OCI-LY7 (cell line): Measurements from ENCODE around the gene SHC2. TPM values are rescaled to one million over a fixed set of nuclear protein-coding genes. Genes with fewer than 3 reads are reported as not detected.
A peak's percentile ranks its signal among the peaks of the same experiment; 100 is the strongest.

Experiments
- BruUV-seq: library from RNA; stranded (reverse); fragments of 400-500 nt; replicated peaks from 2 replicates; lab custom pipeline; 2021; lab: Mats Ljungman, UMichigan
- CTCF ChIA-PET: fragments of 300-600 bp; sonication (Branson Sonifier 250); formaldehyde crosslinking; loops from one replicate; lab custom pipeline; 2022; ENCODE audit warnings: antibody characterized with exemption; ENCODE audit not compliant: unreplicated experiment; lab: Charles Lee
- POLR2A ChIA-PET: fragments of 300-600 bp; sonication (Branson Sonifier 250); formaldehyde crosslinking; loops from one replicate; lab custom pipeline; 2022; ENCODE audit warnings: antibody characterized with exemption; lab: Charles Lee
- DNase-seq: peaks from one replicate; pipeline ENCODE4 v3.0.0-alpha.2; 2015; ENCODE audit warnings: low spot score
- H2AFZ ChIP-seq: fragments of 200-600 bp; sonication (generic), shearing (Covaris generic); 2 replicates; pipeline ENCODE4 v1.6.1; 2014; ENCODE audit warnings: mild to moderate bottlenecking, antibody characterized with exemption, low read length, moderate library complexity
- H3K27ac ChIP-seq: fragments of 200-600 bp; sonication (generic); 2 replicates; pipeline ENCODE4 v1.5.1; 2014; ENCODE audit warnings: mixed run types, low read depth, mild to moderate bottlenecking, moderate library complexity, low read length, inconsistent platforms; ENCODE audit not compliant: poor library complexity, severe bottlenecking
- H3K36me3 ChIP-seq: fragments of 200-600 bp; sonication (generic); 2 replicates; pipeline ENCODE4 v1.6.1; 2014; ENCODE audit warnings: mild to moderate bottlenecking, antibody characterized with exemption, low read length, moderate library complexity, mixed read lengths; ENCODE audit not compliant: insufficient read depth
- H3K4me1 ChIP-seq: fragments of 200-600 bp; sonication (generic); 2 replicates; pipeline ENCODE4 v1.5.1; 2014; ENCODE audit warnings: mild to moderate bottlenecking, low read length; ENCODE audit not compliant: insufficient read depth, poor library complexity, severe bottlenecking
- H3K4me2 ChIP-seq: fragments of 200-600 bp; sonication (generic); 2 replicates; pipeline ENCODE4 v1.6.1; 2014; ENCODE audit warnings: mild to moderate bottlenecking, low read length
- H3K4me3 ChIP-seq: fragments of 200-600 bp; sonication (generic); 2 replicates; pipeline ENCODE4 v1.5.1; 2014; ENCODE audit warnings: mild to moderate bottlenecking, low read depth, low read length; ENCODE audit not compliant: poor library complexity, severe bottlenecking
- H3K79me2 ChIP-seq: fragments of 200-600 bp; sonication (generic); 2 replicates; pipeline ENCODE4 v1.6.1; 2016; ENCODE audit warnings: low read depth, mild to moderate bottlenecking, low read length, moderate library complexity, mixed read lengths; ENCODE audit not compliant: insufficient read depth
- H3K9me2 ChIP-seq: fragments of 200-600 bp; sonication (generic); 2 replicates; pipeline ENCODE4 v1.6.1; 2016; ENCODE audit warnings: mild to moderate bottlenecking, low read length, mixed read lengths; ENCODE audit not compliant: insufficient read depth
- H3K9me3 ChIP-seq: fragments of 200-600 bp; sonication (generic); 2 replicates; pipeline ENCODE4 v1.6.1; 2014; ENCODE audit warnings: mild to moderate bottlenecking, mixed run types, low read length, mixed read lengths
- H4K20me1 ChIP-seq: fragments of 200-600 bp; sonication (generic); 2 replicates; pipeline ENCODE4 v1.6.1; 2014; ENCODE audit warnings: mild to moderate bottlenecking, antibody characterized with exemption, low read length, moderate library complexity, mixed read lengths; ENCODE audit not compliant: insufficient read depth
- EZH2phosphoT487 ChIP-seq: fragments of 200-600 bp; sonication (generic); IDR thresholded peaks from 2 replicates; pipeline ENCODE4 v1.6.1; 2018; ENCODE audit warnings: low read depth, borderline replicate concordance, mild to moderate bottlenecking, mixed run types, antibody characterized with exemption, low read length, moderate library complexity, mixed read lengths
- intact Hi-C: fragments of 100-400 bp; cut with micrococcal nuclease; formaldehyde crosslinking; loops from one replicate; pipeline ENCODE4 v1.10.0; 2022; ENCODE audit not compliant: unreplicated experiment
- total RNA-seq, 2 experiments: library from RNA; depleted of rRNA in 1 of 2; stranded (reverse); fragments of >200 nt in 1 of 2; shearing (Covaris generic) in 1 of 2; gene quantifications; 2 replicates each; pipeline ENCODE4 v1.2.3, GENCODE V29; 2014 to 2022
- TF ChIP-seq, protein P1 (sequence below): fragments of 200-600 bp; sonication (generic); conservative IDR thresholded peaks from 2 replicates; pipeline ENCODE4 v1.5.1; 2014; ENCODE audit warnings: mild to moderate bottlenecking, antibody characterized with exemption, low read length, moderate library complexity, mixed read lengths

SHC2 gene
- total RNA-seq, 2 experiments from 2014 or later, result 0.28 to 0.65 TPM

DNA sequence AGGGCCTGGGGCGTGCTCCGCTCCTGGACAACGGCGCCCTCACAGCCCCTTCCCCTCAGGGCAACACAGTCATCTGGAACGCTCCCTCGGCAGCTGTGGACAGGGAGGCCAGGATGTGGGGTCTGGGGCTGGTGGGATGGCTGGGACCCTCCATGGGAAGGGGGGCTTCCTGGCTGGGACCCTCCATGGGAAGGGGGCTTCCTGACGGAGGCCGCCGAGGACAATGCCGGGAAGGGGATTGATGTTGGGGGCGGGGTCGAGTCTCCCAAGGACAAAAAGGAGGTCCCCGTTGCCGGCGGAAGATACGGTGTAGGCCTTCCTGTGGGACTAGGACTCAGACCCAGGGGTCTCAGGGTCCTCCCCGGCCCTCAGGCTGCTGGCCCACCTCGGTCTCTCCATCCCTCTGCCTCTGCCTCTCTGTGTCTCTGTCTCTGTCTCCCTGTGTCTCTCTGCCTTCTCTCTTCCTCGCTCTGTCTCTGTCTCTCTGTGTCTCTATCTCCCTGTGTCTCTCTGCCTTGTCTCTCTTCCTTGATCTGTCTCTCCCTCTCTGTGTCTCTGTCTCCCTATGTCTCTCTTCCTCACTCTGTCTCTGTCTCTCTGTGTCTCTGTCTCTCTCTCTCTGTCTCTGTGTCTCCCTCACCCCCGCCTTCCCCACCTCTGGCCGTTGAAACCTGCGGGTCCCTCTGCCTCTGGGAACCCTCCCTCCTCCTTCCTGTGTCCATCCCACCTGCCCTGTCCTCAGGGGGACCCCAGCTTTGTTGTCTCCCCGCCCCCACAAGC lies 32.7 kb upstream of the SHC2 start:
- intact Hi-C loops, result no loop called here
- ChIA-PET CTCF (no interaction called here), POLR2A (no interaction called here)
- no peaks in the 10 kb centered on the region for H3K79me2 ChIP-seq
- H3K4me1 ChIP-seq, result peaks cover 7% of the 10 kb centered on the region
- H3K4me2 ChIP-seq, result no peak overlapping the region
- no TSS peak for BruUV-seq
- no peaks in the 10 kb centered on the region; the same call in 1 of the 2 replicates for H3K9me3 ChIP-seq
- H3K9me2 ChIP-seq, result no peaks in the 10 kb centered on the region
- no peaks in the 10 kb centered on the region for H3K36me3 ChIP-seq
- DNase-seq, result no peak
- TF ChIP-seq, protein P1, sequence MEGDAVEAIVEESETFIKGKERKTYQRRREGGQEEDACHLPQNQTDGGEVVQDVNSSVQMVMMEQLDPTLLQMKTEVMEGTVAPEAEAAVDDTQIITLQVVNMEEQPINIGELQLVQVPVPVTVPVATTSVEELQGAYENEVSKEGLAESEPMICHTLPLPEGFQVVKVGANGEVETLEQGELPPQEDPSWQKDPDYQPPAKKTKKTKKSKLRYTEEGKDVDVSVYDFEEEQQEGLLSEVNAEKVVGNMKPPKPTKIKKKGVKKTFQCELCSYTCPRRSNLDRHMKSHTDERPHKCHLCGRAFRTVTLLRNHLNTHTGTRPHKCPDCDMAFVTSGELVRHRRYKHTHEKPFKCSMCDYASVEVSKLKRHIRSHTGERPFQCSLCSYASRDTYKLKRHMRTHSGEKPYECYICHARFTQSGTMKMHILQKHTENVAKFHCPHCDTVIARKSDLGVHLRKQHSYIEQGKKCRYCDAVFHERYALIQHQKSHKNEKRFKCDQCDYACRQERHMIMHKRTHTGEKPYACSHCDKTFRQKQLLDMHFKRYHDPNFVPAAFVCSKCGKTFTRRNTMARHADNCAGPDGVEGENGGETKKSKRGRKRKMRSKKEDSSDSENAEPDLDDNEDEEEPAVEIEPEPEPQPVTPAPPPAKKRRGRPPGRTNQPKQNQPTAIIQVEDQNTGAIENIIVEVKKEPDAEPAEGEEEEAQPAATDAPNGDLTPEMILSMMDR, result no peak
- TF ChIP-seq EZH2phosphoT487, result no peak
- H3K4me3 ChIP-seq, result no peak overlapping the region
- H3K27ac ChIP-seq, result no peak overlapping the region
- no peak overlapping the region for H2AFZ ChIP-seq
- H4K20me1 ChIP-seq, result no peaks in the 10 kb centered on the region

DNA sequence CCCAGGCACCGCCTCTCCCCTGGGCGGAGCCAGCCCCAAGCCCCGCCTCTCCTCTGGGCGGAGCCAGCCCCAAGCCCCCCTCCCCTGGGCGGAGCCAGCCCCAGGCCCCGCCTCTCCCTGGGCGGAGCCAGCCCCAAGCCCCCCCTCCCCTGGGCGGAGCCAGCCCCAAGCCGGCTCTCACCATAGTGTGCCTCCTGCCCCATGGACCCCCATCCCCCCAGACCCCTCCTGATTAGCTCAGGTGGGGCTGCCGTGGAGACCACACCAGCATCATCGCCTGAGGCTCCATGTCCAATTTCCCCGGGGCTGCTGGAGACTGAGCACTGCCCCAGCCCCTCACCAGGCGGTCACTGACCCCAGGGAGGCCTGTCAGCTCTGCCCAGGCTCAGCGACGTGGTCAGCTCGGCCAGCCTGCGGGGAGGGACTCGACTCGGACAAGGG lies 31.3 kb upstream of the SHC2 start:
- H2AFZ ChIP-seq, result no peak overlapping the region
- peak; percentile 53 for DNase-seq
- no peak overlapping the region for H3K4me2 ChIP-seq
- intact Hi-C loops, result no loop called here
- H3K9me3 ChIP-seq, result peaks cover 4% of the 10 kb centered on the region
- H3K4me1 ChIP-seq, result peaks cover 11% of the 10 kb centered on the region
- TF ChIP-seq, protein P1, result no peak
- no peak for TF ChIP-seq EZH2phosphoT487
- H3K9me2 ChIP-seq, result no peaks in the 10 kb centered on the region
- no peaks in the 10 kb centered on the region for H3K36me3 ChIP-seq
- ChIA-PET POLR2A (no interaction called here), CTCF (interaction anchor here (0.6 kb wide), 2 partner anchors 14 to 121 kb away, joined by 3 to 6 read pairs; no protein-coding TSS in a partner anchor)
- H3K4me3 ChIP-seq, result no peak overlapping the region
- BruUV-seq, result no TSS peak
- no peak overlapping the region for H3K27ac ChIP-seq
- H3K79me2 ChIP-seq, result no peaks in the 10 kb centered on the region
- H4K20me1 ChIP-seq, result no peaks in the 10 kb centered on the region

DNA sequence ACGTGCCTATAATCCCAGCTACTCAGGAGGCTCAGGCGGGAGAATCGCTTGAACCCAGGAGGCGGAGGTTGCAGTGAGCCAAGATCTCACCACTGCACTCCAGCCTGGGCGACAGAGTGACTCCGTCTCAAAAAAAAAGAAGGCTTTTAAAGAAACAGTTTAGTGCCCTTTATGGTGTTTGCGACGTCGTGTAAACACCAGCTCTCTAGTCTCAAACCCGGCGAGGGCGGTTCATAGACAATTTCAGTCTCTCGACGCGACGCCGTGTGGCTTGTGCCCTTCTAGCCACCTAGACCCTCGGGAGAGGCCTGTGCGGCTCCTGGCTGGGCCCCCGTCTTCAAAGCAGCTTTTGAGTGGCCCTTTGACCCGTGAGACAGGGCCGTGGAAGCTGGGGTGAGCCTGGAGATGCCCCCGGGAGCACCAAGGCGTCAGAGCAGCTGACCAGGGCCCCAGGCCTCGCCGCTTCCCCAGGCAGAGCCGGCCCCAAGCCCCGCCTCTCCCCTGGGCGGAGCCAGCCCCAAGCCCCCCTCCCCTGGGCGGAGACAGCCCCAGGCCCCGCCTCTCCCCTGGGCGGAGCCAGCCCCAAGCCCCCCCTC lies 30.4 kb upstream of the SHC2 start:
- Histone ChIP-seq H3K4me3 (no peak overlapping the region), H4K20me1 (no peaks in the 10 kb centered on the region), H3K4me1 (peaks cover 11% of the 10 kb centered on the region), H2AFZ (no peak overlapping the region), H3K27ac (peak overlapping the region; percentile 16), H3K9me3 (peaks cover 4% of the 10 kb centered on the region), H3K36me3 (no peaks in the 10 kb centered on the region), H3K4me2 (no peak overlapping the region), H3K9me2 (no peaks in the 10 kb centered on the region), H3K79me2 (no peaks in the 10 kb centered on the region)
- no TSS peak for BruUV-seq
- ChIA-PET CTCF (no interaction called here), POLR2A (no interaction called here)
- no peak for TF ChIP-seq EZH2phosphoT487
- TF ChIP-seq, protein P1, result no peak
- DNase-seq, result peak; percentile 58
- intact Hi-C loops, result no loop called here
